Measurements from ENCODE around the gene SLC45A1. TPM values are rescaled to one million over a fixed set of nuclear protein-coding genes. Genes with fewer than 3 reads are reported as not detected.

SLC45A1 gene
- total and polyA plus RNA-seq, 2 of the 4 experiments (the other 2 are of a cell fraction), result 0.72 to 3.9 TPM

DNA sequence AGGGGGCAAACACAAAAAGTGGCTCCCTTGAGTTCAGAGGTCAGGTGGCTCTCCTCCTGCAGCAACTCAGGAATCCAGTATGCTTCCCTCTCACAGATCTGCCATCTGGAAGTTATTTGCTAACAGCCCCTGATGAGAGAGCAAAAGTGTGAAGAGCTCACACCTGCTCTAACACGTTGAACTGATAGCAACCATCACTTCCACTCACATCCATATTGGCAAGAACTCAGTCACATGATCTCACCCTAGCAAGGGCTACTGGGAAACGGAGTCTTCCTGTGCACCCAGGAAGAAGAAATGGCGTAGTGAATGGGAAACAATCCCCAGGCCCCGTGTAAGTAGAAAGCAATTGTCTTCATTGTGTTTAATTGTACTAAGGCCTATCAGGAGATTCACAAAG lies 20.7 kb upstream of the SLC45A1 start:
- Histone ChIP-seq H3K4me1 (ENCODE audit: control insufficient read depth, insufficient read depth, low read length) (peaks cover 3% of the 10 kb centered on the region; the same call in 1 of the 2 replicates), H3K56ac (ENCODE audit: extremely low read depth, insufficient read depth, low read length) (no peak overlapping the region), H3K18ac (ENCODE audit: low read depth, low read length) (no peak overlapping the region), H3K23ac (ENCODE audit: low read depth, low read length) (no peak overlapping the region), H4K8ac (ENCODE audit: low read depth in 2 of 2, low read length in 2 of 2) (no peak overlapping the region), H4K91ac (ENCODE audit: insufficient read depth, low read depth, low read length) (no peak overlapping the region), H2BK15ac (ENCODE audit: low read depth, low read length) (no peak overlapping the region), H3K14ac (replicated peaks; ENCODE audit: low read depth, low read length) (0 out of 2 replicates have a peak overlapping the region, but pooled peaks have one; percentile 37), H3K27me3 (ENCODE audit: control insufficient read depth, insufficient read depth, low read length) (no peaks in the 10 kb centered on the region), H2BK20ac (ENCODE audit: low read depth, low read length) (no peak overlapping the region), H3K4me3 (ENCODE audit: insufficient read depth, low read depth, low read length) (no peak overlapping the region), H2AK9ac (replicated peaks; ENCODE audit: low read depth, low read length, poor library complexity) (no peak overlapping the region), H2BK5ac (ENCODE audit: low read depth, low read length, poor library complexity, severe bottlenecking) (no peak overlapping the region), H3K4me2 (ENCODE audit: low read depth, low read length) (no peak overlapping the region), H3K27ac (ENCODE audit: insufficient read depth, low read length) (no peak overlapping the region), H3K9ac (ENCODE audit: low read depth, low read length) (no peak overlapping the region), H3K79me1 (ENCODE audit: low read depth in 1 of 2, low read length in 2 of 2) (no peaks in the 10 kb centered on the region), H3K4ac (ENCODE audit: low read depth, low read length) (no peak overlapping the region), H3K36me3 (ENCODE audit: control insufficient read depth, insufficient read depth, low read length) (no peaks in the 10 kb centered on the region), H4K20me1 (ENCODE audit: insufficient read depth, low read length) (no peaks in the 10 kb centered on the region), H2BK120ac (ENCODE audit: low read depth, low read length) (no peak overlapping the region), H4K5ac (ENCODE audit: low read depth, low read length) (no peak overlapping the region), H3K9me1 (ENCODE audit: insufficient read depth, low read length) (no peaks in the 10 kb centered on the region; the same call in 1 of the 2 replicates), H2AFZ (replicated peaks; ENCODE audit: low read length, poor library complexity) (peak overlapping the region; percentile 53), H2AK5ac (ENCODE audit: low read depth, low read length) (0 out of 2 replicates have a peak overlapping the region, but pooled peaks have one; percentile 7), H3K9me3 (ENCODE audit: control insufficient read depth, insufficient read depth, low read length) (no peaks in the 10 kb centered on the region)
- BruUV-seq (replicated peaks), result no TSS peak
- ATAC-seq (ENCODE audit: low read depth) (no peak), DNase-seq (no peak)
- intact Hi-C loops (cut with micrococcal nuclease) (no loop called here), in situ Hi-C loops (cut with MboI; ENCODE audit: low sequenced_read_pairs) (no loop called here), dilution Hi-C loops (cut with HindIII; ENCODE audit: low sequenced_read_pairs, unreplicated experiment) (no loop called here)
- no peak for TF ChIP-seq SMC3 (IDR thresholded peaks at IDR 0.05; ENCODE audit: low read depth, low read length)
- no peak for TF ChIP-seq NFE2L2 (IDR thresholded peaks at IDR 0.05; ENCODE audit: low read depth, low read length)
- TF ChIP-seq, protein P1, sequence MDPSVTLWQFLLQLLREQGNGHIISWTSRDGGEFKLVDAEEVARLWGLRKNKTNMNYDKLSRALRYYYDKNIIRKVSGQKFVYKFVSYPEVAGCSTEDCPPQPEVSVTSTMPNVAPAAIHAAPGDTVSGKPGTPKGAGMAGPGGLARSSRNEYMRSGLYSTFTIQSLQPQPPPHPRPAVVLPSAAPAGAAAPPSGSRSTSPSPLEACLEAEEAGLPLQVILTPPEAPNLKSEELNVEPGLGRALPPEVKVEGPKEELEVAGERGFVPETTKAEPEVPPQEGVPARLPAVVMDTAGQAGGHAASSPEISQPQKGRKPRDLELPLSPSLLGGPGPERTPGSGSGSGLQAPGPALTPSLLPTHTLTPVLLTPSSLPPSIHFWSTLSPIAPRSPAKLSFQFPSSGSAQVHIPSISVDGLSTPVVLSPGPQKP (IDR thresholded peaks at IDR 0.05; ENCODE audit: borderline replicate concordance, low read depth, low read length), result no peak
- TF ChIP-seq POLR2A (IDR thresholded peaks at IDR 0.05; ENCODE audit: low read depth, low read length), result no peak
- TF ChIP-seq RAD21 (IDR thresholded peaks at IDR 0.05; ENCODE audit: low read length), result no peak
- no peak for TF ChIP-seq CEBPB (IDR thresholded peaks at IDR 0.05; ENCODE audit: low read depth, low read length)
- TF ChIP-seq, protein P2, sequence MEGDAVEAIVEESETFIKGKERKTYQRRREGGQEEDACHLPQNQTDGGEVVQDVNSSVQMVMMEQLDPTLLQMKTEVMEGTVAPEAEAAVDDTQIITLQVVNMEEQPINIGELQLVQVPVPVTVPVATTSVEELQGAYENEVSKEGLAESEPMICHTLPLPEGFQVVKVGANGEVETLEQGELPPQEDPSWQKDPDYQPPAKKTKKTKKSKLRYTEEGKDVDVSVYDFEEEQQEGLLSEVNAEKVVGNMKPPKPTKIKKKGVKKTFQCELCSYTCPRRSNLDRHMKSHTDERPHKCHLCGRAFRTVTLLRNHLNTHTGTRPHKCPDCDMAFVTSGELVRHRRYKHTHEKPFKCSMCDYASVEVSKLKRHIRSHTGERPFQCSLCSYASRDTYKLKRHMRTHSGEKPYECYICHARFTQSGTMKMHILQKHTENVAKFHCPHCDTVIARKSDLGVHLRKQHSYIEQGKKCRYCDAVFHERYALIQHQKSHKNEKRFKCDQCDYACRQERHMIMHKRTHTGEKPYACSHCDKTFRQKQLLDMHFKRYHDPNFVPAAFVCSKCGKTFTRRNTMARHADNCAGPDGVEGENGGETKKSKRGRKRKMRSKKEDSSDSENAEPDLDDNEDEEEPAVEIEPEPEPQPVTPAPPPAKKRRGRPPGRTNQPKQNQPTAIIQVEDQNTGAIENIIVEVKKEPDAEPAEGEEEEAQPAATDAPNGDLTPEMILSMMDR (conservative IDR thresholded peaks at IDR 0.05; ENCODE audit: low read depth, low read length), result no peak
- TF ChIP-seq MAZ (IDR thresholded peaks at IDR 0.05; ENCODE audit: borderline replicate concordance, low read depth, low read length), result no peak
- no peak for TF ChIP-seq BHLHE40 (IDR thresholded peaks at IDR 0.05; ENCODE audit: low read depth, low read length)
- TF ChIP-seq RCOR1 (IDR thresholded peaks at IDR 0.05; ENCODE audit: insufficient replicate concordance, low read length), result no peak
- TF ChIP-seq CHD1 (IDR thresholded peaks at IDR 0.05; ENCODE audit: low read depth, low read length), result no peak
- TF ChIP-seq MAFK (IDR thresholded peaks at IDR 0.05; ENCODE audit: low read depth, low read length), result no peak
- TF ChIP-seq, protein P3, sequence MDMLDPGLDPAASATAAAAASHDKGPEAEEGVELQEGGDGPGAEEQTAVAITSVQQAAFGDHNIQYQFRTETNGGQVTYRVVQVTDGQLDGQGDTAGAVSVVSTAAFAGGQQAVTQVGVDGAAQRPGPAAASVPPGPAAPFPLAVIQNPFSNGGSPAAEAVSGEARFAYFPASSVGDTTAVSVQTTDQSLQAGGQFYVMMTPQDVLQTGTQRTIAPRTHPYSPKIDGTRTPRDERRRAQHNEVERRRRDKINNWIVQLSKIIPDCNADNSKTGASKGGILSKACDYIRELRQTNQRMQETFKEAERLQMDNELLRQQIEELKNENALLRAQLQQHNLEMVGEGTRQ (IDR thresholded peaks at IDR 0.05; ENCODE audit: low read depth, low read length), result no peak
- TF ChIP-seq MXI1 (IDR thresholded peaks at IDR 0.05; ENCODE audit: borderline replicate concordance, low read depth, low read length), result no peak
- TF ChIP-seq FOS (IDR thresholded peaks at IDR 0.05; ENCODE audit: low read depth, low read length), result no peak
- no peak for TF ChIP-seq RFX5 (IDR thresholded peaks at IDR 0.05; ENCODE audit: low read depth, low read length)
- POLR2A ChIA-PET (ENCODE audit: unreplicated experiment), result interaction anchor here (0.6 kb wide), 1 partner anchor 247 kb away, joined by 6 read pairs; no protein-coding TSS in a partner anchor
- no CpG with 5 or more reads among the region's 4 CpGs for WGBS, 2 experiments (ENCODE audit: extremely low coverage in 2 of 2, insufficient read length in 1 of 2)
- CTCF ChIA-PET, result no interaction called here

All from IMR-90 (cell line).